AG09319 (cell line): ENCODE results near the gene TEX2.
"Not testable (repeated sequence)": the region's sequence is repeated elsewhere in the genome, so short reads cannot be mapped to it uniquely, and the experiment has no call there.

Experiments
- DNase-seq: peaks from one replicate; pipeline ENCODE4 v3.0.0-alpha.2; 2010; ENCODE audit warnings: low read depth; ENCODE audit errors: extremely low read depth
- CTCF ChIP-seq: IDR thresholded peaks from 2 replicates; pipeline ENCODE4 v1.5.1; 2011; ENCODE audit warnings: low read depth, mild to moderate bottlenecking, inconsistent platforms, low read length, moderate library complexity

TEX2 gene

GRCh38 chr17:64209356-64209941, 53.6 kb downstream of the TEX2 start:
- no peak for DNase-seq

GRCh38 chr17:64208656-64209055, 54.4 kb downstream of the TEX2 start:
- not testable (repeated sequence) for DNase-seq

More at GRCh38 chr17:64209356-64209941, 53.6 kb downstream of the TEX2 start:
- TF ChIP-seq CTCF, result no peak

GRCh38 chr17:64205804-64206203, 57.3 kb downstream of the TEX2 start:
- TF ChIP-seq CTCF, result no peak
- no peak for DNase-seq

GRCh38 chr17:64203630-64204029, 59.4 kb downstream of the TEX2 start:
- TF ChIP-seq CTCF, result no peak
- no peak for DNase-seq

- DNase-seq, result no peak
- no peak for TF ChIP-seq CTCF
Measured at GRCh38 chr17:64202683-64203344, 60.2 kb downstream of the TEX2 start.

- no peak for DNase-seq
- no peak for TF ChIP-seq CTCF
Measured at GRCh38 chr17:64200080-64201032, 62.7 kb downstream of the TEX2 start.

GRCh38 chr17:64198331-64199090, 64.5 kb downstream of the TEX2 start:
- DNase-seq, result no peak
- TF ChIP-seq CTCF, result no peak
